ENCODE data around the gene TMEM200A. TPM values are rescaled to one million over a fixed set of nuclear protein-coding genes. Genes with fewer than 3 reads are reported as not detected.
"Not testable (repeated sequence)": the region's sequence is repeated elsewhere in the genome, so short reads cannot be mapped to it uniquely, and the experiment has no call there.

Gene TMEM200A
- 10 to 100 TPM; 26.4 to 29.2 (median 28.3) TPM for polyA plus RNA-seq (ENCODE audit: insufficient read length in 3 of 3)

DNA sequence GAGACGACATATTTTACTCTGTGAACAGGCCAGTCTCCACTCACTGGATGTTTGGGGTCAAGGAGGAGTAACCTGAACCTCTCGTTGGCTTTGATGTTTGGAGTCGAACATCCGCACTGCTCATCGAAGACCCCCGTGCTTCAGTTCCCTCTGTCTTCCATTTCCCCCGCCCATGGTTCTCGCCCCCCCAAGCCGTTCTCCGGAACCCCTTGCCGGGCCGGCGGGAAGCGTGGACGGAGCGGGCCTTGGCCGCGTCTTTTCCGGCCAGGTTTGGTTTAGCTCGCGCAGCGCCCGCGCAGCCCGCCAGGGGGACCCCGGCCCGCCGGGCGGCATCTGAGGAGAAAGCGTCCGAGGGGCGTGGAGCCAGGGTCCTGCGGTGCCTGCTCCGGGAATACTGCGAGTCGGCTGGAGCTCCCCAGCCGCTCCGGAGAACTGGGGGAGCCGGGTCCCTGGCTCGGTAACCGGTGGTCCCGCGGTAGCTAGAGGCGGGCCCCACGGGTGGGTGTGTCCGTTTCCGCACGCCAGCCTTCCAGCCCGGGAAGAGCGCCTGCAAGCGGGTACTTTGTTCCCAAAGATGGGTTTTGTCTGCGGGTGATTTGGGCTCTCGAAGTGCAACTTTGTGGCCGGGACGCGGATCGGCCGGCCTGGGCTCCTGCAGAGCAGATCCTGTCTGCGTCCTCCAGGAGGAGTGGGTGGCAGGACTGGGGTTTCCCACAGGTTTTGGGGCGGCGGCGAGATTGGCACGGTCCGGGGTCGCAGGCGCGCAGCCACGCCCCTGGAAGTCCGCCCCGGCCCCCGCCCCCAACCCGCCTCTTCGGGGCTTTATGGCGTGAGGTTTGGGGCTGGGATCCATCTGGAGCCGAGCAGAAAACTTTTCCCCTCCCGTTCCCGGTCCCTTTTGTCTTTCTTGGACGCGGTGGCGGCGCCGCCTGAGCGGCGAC lies at the start of gene TMEM200A:
TSS of gene TMEM200A (plus strand) at position 852 of the 941 bp plus-strand sequence. CDS start 74,406 bp downstream, outside the sequence.
- peak; percentile 47 to 68 (median 62) for DNase-seq (ENCODE audit: low read depth in 3 of 3, low spot score in 2 of 3)

DNA sequence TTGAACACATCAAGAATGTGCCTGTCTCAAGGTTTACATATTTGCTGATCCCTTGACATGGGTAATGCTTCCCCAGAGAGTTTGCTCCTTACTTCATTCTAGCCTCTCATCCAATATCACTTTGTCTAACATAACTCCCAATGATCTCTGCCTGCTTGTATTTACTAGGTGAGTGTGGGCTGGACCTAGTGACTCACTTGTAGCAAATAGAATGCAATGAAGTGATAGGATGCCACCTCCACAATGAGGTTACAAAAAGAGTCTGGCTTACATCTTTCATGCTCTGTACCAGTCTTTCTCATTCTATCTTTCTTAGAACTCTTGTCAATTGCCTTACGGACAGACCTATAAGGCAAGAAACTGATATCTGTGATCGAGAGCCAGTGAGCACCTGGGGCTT lies 44.9 kb upstream of the TMEM200A start:
- DNase-seq (ENCODE audit: low read depth in 3 of 3, low spot score in 2 of 3), result no peak

DNA sequence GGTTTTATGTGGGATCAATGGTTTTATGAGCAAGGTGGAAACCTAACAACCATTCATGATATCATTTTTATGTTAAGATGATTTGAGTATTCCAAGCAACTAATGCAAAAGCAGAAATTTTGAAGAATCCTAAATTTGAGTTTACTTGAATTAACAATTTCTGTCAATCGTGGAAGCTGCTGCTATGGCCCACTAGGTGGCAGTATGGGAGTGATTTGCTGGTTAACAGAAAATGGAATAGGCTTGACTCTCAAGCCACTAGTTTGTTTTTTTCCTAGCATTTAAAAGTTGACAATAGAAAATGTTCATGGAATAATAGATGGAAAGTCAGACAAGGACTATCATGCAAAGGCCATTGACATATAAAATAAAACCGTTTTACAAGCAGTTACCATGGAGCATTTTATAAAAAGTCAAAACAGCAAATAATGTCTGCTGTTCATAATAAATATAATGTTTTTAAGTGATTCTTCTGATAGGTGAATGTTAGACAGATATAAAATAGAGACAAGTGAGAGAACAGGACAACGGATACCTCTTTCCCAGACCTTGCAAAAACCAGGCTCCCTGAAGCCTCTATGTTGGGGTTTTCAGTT lies 43.0 kb upstream of the TMEM200A start:
- DNase-seq (ENCODE audit: low read depth in 3 of 3, low spot score in 2 of 3), result peak; percentile 15 to 36 (median 29)

DNA sequence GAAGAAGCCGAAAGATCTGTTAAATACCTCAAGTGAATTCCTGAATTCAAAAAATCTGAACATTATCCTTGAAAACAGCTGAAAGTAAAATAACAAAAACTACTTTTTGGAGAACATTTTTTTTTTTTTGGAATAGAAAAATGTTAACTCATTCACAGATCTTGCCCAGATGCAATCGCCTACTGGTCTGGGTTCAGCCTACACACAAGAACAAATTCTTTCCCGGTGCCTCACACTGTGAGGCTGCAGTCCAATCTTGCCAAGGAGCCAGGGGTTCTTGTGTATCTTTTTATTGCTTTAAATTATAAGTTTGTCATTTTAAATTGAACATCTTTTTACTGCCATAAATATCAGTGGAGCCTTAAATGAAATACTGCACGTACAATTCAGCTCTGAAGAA lies 41.2 kb upstream of the TMEM200A start:
- DNase-seq (ENCODE audit: low read depth in 3 of 3, low spot score in 2 of 3), result no peak

DNA sequence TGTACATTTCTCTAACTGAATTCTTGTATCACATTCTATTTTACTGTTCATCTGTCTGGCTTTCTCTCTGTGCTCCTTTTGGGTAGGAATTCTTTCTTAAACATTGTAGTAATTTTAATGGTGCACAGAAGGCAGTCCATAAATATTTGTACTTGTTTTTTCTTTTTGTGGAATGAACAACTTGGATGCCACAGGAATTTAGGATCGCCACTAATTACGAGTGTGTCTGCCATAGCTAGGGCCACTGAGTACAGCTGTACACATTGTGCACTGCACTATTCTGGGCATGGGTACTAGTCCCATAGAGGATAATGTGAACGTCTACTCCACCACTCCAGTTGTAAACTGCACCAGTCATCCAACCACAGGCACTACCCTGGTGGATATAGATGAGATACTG lies 39.3 kb upstream of the TMEM200A start:
- no peak for DNase-seq (ENCODE audit: low read depth in 3 of 3, low spot score in 2 of 3)

DNA sequence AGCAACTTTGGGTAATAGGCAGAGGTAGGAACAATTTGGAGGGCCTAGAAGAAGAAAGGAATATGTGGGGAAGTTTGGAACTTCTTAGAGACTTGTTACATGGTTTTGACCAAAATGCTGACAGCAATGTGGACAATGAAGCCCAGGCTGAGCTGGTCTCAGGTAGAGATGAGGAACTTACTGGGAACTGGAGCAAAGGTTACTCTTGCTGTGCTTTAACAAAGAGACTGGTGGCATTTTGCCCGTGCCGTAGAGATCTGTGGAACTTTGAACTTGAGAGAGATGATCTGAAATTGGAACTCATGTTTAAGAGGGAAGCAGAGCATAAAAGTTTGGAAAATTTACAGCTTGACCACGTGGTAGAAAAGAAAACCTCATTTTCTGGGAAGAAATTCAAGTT lies 28.3 kb upstream of the TMEM200A start:
- no peak for DNase-seq (ENCODE audit: low read depth in 3 of 3, low spot score in 2 of 3)

DNA sequence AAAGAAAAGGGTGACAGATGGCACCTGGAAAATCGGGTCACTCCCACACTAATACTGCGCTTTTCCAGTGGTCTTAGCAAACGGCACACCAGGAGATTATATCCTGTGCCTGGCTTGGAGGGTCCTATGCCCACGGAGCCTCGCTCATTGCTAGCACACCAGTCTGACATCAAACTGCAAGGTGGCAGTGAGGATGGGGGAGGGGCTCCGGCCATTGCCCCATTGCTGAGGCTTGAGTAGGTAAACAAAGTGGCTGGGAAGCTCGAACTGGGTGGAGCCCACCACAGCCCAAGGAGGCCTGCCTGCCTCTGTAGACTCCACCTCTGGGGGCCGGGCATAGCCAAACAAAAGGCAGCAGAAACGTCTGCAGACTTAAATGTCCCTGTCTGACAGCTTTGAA lies 19.5 kb upstream of the TMEM200A start:
- not testable (repeated sequence) for DNase-seq (ENCODE audit: low read depth in 3 of 3, low spot score in 2 of 3)

DNA sequence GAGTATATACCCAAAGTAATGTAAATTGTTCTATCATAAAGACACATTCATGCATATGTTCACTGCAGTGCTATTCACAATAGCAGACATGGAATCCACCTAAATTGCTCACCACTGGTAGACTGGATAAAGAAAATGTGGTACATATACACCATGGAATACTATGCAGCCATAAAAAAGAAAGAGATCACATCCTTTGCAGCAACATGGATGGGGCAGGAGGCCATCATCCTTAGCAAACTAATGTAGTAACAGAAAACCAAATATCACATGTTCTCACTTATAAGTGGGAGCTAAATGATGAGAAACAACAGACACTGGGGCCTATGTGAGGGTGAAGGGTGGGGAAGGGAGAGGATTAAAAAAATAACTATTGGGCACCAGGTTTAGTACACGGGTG lies 11.5 kb upstream of the TMEM200A start:
- no peak for DNase-seq (ENCODE audit: low read depth in 3 of 3, low spot score in 2 of 3)

DNA sequence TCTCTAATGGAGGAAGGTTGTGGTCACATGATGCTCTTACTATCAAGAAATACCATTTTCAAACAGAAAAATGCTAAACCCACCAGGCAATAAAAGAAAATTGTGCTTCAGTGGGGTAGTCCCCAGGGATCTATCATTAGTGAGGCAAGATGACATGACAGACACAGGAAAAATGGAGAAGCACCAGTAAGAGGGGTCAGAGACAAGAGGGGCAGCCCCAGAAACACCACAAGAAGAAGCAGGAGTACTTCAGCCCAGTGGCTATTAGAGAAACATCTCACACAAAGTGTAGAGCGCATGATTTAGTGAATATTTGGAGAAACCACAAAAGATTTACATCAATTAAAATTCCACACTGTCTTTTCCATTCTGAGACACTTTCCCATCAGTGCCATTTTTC lies 10.2 kb upstream of the TMEM200A start:
- DNase-seq (ENCODE audit: low read depth in 3 of 3, low spot score in 2 of 3), result no peak

DNA sequence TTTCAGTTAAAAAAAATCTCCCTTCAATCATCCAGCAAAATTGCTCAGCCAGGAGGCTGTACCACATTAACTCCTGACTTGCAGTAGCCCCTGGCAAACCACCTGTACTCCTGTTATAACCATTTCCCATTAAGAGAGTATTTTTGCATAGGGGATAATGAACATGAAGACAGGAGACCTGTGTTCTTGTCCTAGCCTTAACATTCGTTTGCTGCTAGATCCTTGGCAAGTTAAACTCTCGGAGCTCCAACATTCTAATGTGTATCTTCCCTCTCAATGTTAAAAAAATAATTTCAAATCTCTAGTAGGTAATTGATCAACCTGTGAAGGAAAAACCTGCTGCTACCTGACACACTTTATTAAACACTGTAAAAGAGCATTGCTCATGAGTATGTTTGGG lies 8.4 kb upstream of the TMEM200A start:
- no peak for DNase-seq (ENCODE audit: low read depth in 3 of 3, low spot score in 2 of 3)

DNA sequence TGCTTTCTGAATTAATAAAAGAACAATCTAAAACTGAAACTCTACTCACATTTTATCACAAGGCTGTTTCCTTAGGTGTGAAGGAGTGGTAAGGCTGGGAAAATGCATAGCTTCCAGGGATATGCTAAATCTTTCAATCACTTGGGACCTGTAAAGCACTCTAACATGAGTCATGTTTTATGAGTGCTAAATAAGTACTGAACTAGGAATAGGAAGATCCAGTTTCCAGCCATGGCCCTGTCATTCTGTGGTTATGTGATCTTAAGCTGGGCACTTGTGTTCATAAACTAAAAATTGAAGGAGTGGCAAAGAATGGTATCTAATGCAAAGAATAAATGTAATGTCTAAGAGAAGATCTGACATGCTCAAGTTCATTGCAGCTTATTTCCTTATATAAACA lies 6.1 kb upstream of the TMEM200A start:
- no peak for DNase-seq (ENCODE audit: low read depth in 3 of 3, low spot score in 2 of 3)

DNA sequence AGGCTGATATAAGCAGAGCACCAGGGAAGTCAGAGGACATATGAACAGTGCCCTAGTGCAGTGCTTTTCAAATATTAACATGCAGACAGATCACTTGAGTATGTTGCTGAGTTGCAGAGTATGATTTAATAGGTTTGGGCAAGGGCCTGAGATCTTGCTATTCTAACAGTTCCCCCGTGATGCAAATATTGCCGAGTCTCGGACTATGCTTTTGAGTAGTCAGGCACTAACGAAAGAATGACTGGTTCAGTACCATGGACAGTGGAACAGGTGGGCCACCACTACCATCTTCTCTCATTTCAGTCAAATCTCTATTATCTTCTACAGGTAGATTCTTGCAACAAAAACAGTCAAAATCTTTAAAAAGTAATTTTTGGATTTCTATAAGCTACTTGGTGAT lies 3.7 kb upstream of the TMEM200A start:
- DNase-seq (ENCODE audit: low read depth in 3 of 3, low spot score in 2 of 3), result no peak

DNA sequence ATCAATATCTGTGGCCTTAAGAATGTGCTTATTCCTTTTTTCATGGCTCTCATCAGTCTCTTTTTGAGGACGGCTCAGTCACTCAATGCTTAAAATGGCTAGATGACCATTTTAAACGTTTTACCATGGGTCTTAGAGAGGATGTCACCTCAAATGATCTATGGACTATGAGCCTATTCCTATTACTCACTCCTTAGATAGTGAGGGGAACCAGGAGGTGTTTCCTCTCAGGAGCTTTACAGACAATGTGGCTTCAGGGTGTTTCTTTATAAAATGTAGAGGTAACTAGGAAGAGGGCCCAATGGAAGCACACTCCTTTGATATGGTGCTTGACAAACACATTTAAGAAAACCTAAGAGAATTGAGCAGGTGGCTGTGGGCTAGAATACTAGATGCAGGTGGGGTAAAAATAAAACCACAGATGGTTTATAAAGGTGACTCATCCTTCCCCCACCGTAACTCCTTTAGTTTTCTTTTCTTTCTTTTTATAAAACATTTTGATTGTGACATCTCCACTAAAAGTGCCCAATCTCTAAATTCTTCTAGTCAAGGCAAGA lies 1.5 kb upstream of the TMEM200A start:
- DNase-seq (ENCODE audit: low read depth in 3 of 3, low spot score in 2 of 3), result no peak

DNA sequence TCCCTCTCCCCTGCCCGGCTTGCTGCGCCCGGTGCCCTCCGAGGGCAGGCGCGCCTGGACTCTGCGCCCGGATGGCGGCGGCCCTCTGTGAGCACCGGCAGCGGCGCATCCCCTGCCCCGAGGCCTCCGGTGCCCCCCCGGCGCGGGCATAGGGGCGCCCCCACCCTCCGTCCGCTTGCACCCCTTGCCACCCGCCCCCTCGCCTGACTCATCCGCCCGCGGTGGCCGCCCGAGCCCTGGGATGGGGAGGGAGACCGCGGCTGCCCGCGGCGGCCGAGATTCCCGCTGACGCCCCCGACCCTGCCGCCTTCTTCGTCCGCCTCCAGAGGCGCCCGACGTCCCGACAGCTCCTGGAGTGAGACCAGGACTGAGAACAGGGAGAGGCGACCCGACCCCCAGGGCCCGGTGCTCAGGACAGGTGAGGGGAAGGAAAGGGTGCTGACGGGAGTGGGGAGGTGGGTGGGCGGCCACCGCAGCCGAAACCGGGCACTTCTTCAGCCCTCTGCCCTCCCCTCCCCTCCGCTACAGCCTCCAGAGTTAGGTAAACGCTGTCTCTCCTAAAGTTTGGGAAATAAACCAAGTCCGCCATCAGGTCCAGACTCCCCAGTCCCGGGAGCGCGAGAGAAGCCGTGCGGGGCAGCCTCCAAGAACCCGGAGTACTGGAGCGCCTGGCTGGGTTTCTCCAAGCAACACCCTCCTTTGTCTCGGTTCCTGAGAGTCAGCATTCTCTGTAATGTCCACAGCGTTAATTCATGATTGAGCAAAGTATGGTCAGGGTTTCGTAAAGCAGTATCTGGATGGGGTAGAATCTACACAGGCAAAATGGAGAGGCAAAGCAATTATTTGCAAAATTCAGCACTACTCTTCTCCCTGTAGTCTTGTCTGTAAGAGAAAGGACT lies 539 bp downstream of the TMEM200A start:
- peak in 1 of 3 donors; percentile 29 for DNase-seq (ENCODE audit: low read depth in 3 of 3, low spot score in 2 of 3)

DNA sequence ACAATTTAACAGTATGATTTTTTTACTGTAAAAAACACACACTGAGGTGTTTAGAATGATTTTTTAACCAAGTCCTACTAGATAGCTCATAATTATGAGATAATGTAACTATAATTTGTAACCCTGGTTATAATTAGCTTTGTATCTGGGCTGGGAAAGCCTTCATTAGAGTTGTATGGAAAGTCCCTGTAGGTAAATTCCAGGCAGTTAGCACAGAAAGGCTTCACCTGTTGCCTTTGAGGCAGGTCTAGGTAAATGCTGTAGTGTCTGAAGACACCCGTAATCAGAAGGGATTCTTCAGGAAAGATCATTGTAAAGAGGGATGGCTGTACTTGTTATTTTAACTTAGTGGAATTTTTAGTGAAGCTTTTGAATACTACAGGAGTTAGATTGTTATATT lies 1.9 kb downstream of the TMEM200A start:
- DNase-seq (ENCODE audit: low read depth in 3 of 3, low spot score in 2 of 3), result no peak

DNA sequence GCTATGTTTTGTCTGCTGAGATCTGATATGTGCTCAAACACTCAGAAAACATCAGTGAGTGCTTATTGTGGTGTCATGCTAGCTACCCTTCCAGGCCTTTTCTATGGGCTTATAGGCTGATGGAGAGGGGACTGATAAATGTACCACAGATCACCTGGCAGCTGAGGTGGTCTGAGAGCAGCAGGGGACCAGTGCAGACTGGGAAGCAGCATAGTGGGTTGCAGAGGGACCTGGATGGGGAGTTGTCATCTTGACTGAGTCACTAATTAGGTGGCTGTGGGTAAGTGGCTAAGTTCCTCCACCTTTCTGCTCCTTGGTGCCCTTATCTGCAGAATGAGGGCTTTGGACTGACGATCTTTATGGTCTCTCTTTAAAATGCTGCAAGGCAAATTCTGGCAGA lies 2.8 kb downstream of the TMEM200A start:
- no peak for DNase-seq (ENCODE audit: low read depth in 3 of 3, low spot score in 2 of 3)

DNA sequence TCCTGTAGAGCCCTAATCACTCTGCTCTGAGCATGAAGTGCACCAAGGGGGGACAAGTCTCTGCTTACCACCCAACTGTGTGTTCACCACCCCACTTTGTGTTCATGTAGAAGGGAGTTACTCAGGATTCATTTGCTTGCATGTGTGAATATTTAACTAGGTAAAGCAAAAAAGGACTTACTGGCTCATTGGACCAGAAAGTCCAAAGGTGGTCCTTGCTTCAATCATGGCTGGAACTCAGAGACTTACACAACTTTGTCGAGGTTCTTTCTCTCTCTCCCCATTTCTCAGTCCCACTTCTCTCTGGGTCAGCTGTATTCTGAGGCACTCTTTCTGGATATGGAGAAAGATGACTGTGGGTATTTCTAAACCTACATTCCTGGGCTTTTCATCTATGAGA lies 4.0 kb downstream of the TMEM200A start:
- no peak for DNase-seq (ENCODE audit: low read depth in 3 of 3, low spot score in 2 of 3)

DNA sequence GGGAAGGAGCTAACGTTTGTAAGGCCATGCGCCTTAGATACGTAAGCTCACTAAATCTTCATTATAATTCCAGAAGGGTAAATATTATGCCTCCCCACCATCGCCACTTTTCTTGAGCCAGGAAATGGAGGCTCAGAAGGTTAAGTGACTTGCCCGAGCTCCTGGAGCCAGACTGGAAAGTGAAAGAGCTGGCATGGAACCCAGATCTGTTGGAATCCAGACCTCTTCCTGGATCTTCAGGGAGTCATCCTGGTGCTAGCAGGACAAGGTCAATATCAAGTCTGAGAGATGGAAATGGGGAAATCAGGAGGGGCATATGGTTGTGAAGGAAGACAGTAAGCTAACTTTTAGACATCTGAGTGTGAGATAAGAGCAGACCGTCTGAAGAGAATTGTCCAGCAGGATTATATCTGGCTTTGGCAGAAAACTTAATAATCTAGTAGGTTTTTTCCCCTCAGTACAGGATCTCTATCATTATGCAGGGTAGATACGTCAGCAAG lies 6.2 kb downstream of the TMEM200A start:
- no peak for DNase-seq (ENCODE audit: low read depth in 3 of 3, low spot score in 2 of 3)

DNA sequence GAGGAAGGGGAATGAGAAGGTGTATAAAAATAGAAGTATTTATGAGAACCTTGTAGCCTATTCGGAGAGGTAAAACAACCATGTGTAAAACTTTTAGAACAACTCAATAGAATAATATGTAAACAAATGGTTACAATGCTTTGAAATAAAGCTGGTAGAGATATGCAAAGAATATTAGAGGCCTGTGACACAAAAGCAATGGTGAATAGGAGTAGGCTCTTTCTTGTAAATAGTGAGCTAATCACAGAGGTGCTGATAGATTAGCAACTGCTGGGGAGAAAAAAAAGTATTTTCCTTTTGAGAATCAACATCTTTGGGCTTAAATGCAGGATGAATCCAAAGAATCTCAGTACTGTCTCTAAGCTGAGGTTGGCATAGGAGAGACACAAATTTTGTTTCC lies 7.0 kb downstream of the TMEM200A start:
- DNase-seq (ENCODE audit: low read depth in 3 of 3, low spot score in 2 of 3), result no peak

DNA sequence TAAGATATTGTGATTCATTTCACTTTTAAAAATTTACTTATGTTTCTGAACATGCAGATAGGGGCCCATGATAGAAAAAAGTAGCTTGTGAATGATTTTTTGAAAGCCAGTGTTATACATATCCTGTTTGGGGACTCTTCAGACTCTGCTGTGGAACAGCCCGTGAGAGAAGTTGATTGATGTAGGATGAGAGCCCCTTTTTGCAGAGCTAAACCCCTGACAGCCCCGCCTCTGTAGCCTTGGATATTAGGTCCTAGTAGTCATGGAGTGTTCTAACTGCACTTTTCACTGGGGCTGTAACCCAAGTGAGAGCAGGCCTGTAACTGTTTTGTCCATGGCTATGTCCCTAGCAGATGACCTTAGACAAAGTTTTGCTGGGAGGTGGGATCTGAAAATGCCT lies 8.2 kb downstream of the TMEM200A start:
- no peak for DNase-seq (ENCODE audit: low read depth in 3 of 3, low spot score in 2 of 3)

DNA sequence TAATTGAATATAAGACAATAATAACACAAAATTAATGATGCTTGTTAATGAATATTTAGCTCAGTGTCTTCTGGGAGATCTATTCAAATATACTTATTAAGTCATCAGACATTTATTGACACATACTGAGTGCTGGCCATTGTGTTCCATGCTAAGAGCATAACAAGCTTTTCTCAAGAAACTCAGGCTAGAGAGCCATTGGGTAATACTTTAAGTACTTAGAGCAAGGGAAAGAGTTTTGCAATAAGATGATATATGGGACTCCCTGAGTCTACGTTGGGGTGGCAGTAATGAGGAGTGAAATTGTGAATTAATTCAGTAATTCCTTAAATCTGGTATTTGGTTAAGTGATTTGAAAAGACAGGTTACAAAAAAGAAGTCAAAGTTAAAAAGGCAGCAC lies 11.1 kb downstream of the TMEM200A start:
- no peak for DNase-seq (ENCODE audit: low read depth in 3 of 3, low spot score in 2 of 3)

All from right renal cortex interstitium (tissue), 3 donors.